ENCODE data around the gene CDC37. TPM values are rescaled to one million over a fixed set of nuclear protein-coding genes. Genes with fewer than 3 reads are reported as not detected.
"Not testable (repeated sequence)": the region's sequence is repeated elsewhere in the genome, so short reads cannot be mapped to it uniquely, and the experiment has no call there.

The CDC37 gene
- total RNA-seq, 1 experiment from 2014 or later, result 188 TPM

DNA sequence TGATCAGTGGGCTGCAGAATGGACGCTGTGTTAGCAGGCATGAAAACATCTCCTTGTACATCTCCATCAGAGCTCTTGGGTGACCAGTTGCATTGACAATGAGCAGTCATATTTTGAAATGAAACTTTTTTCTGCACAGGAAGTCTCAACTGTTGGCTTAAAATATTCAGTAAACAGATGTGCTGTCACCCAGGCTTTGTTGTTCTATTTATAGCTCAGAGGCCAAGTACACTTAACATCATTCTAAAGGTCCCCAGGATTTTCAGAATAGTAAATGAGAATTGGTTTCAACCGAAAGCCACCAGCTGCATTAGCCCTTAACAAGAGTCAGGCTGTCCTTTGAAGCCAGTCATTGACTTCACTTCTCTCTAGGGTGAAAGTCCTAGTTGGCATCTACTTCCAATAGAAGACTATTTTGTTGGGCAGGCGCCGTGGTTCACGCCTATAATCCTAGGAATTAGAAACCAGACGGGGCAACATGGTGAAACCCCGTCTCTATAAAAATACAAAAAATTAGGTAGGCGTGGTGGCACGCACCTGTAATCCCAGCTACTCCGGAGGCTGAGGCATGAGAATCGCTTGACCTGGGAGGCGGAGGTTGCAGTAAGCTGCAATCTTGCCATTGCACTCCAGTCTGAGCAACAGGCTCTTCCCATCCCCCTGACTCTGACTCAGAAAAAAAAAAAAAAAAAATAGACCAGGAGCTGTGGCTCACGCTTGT lies 9.1 kb upstream of the CDC37 start:
- H3K27me3 Mint-ChIP-seq (ENCODE audit: insufficient read depth, unreplicated experiment), result peaks cover 8% of the 10 kb centered on the region
- CTCF ChIA-PET, result interaction anchor here (0.6 to 6.4 kb wide), 7 partner anchors 9 to 150 kb away, joined by 3 to 74 read pairs (median 5); partner anchors contain the start of gene CDC37
- POLR2A ChIA-PET, result interaction anchor here (1.1 kb wide), 1 partner anchor 9 kb away, joined by 4 read pairs; the partner anchor contains the start of gene CDC37

DNA sequence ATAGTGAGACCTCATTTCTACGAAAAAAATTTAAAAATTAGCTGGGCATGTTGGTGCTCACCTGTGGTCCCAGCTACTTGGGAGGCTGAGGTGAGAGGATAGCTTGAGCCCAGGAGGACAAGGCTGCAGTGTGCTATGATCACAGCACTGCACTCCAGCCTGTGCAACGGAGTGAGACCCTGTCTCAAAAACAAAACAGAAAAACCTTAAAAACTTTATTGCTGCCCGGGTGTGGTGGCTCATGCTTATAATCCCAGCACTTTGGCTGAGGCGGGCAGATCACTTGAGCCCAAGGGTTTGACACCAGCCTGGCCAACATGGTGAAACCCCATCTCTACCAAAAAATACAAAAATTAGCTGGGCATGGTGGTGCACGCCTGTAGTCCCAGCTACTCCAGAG lies 7.9 kb upstream of the CDC37 start:
- H3K27me3 Mint-ChIP-seq (ENCODE audit: insufficient read depth, unreplicated experiment), result peaks cover 11% of the 10 kb centered on the region
- H3K27ac Mint-ChIP-seq (ENCODE audit: low read depth, unreplicated experiment); DNase-seq (ENCODE audit: unreplicated experiment); H3K36me3 Mint-ChIP-seq (ENCODE audit: insufficient read depth, unreplicated experiment); H3K9me3 Mint-ChIP-seq (ENCODE audit: unreplicated experiment); H3K4me3 Mint-ChIP-seq (ENCODE audit: unreplicated experiment); H3K4me1 Mint-ChIP-seq (ENCODE audit: insufficient read depth, unreplicated experiment); POLR2A ChIA-PET; BruUV-seq (replicated peaks); intact Hi-C loops (cut with micrococcal nuclease): not testable (repeated sequence)
- CTCF ChIA-PET, result interaction anchor here (0.6 to 1.4 kb wide), 7 partner anchors 10 to 166 kb away, joined by 3 to 5 read pairs (median 4); no protein-coding TSS in a partner anchor

More for the DNA sequence above, 9.1 kb upstream of the CDC37 start:
- intact Hi-C loops (cut with micrococcal nuclease), result no loop called here
- TF ChIP-seq, protein P1, sequence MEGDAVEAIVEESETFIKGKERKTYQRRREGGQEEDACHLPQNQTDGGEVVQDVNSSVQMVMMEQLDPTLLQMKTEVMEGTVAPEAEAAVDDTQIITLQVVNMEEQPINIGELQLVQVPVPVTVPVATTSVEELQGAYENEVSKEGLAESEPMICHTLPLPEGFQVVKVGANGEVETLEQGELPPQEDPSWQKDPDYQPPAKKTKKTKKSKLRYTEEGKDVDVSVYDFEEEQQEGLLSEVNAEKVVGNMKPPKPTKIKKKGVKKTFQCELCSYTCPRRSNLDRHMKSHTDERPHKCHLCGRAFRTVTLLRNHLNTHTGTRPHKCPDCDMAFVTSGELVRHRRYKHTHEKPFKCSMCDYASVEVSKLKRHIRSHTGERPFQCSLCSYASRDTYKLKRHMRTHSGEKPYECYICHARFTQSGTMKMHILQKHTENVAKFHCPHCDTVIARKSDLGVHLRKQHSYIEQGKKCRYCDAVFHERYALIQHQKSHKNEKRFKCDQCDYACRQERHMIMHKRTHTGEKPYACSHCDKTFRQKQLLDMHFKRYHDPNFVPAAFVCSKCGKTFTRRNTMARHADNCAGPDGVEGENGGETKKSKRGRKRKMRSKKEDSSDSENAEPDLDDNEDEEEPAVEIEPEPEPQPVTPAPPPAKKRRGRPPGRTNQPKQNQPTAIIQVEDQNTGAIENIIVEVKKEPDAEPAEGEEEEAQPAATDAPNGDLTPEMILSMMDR (IDR thresholded peaks at IDR 0.05; ENCODE audit: unreplicated experiment), result no peak
- no peaks in the 10 kb centered on the region for H3K9me3 Mint-ChIP-seq (ENCODE audit: unreplicated experiment)
- DNase-seq (ENCODE audit: unreplicated experiment), result no peak
- H3K4me3 Mint-ChIP-seq (ENCODE audit: unreplicated experiment), result no peak overlapping the region
- H3K36me3 Mint-ChIP-seq (ENCODE audit: insufficient read depth, unreplicated experiment), result no peaks in the 10 kb centered on the region
- peaks cover 7% of the 10 kb centered on the region for H3K4me1 Mint-ChIP-seq (ENCODE audit: insufficient read depth, unreplicated experiment)
- no TSS peak for BruUV-seq (replicated peaks)
- H3K27ac Mint-ChIP-seq (ENCODE audit: low read depth, unreplicated experiment), result no peak overlapping the region

DNA sequence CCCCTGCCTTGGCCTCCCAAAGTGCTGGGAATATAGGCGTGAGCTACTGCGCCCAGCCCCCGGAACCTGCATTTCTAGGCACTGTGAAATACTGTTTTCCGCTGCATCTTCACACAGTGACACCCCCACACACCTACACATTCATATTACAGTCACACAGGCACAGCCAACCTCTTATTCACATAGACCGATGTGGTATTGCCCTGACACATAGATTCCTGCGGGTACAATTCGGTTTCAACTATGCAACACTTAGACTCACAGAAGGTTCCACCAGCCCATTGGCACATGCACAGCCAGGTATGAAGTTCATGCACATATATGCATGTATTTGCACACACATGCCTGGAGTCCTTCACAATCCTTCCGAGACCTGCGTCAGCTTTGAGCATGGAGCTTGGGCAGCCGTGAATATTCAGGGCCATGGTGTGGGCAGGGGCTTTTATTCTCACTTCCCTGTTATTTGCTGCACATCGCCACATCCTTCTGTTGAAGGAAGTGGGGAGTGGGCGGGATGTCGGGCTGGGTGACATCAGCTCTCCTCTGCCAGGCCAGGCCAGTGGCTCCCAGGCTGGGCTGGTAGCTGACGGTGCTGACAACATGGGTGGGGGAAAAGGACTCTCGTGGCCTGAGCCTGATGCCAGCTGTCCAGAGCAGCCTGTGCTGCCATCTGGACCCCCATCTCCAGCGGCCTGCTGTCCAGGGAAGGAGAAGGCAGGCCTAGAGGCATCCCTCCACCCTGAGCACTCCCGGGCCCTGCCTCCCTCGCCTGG lies 5.4 kb upstream of the CDC37 start:
- Mint-ChIP-seq H3K4me1 (ENCODE audit: insufficient read depth, unreplicated experiment) (no peaks in the 10 kb centered on the region), H3K27me3 (ENCODE audit: insufficient read depth, unreplicated experiment) (peaks cover 11% of the 10 kb centered on the region), H3K4me3 (ENCODE audit: unreplicated experiment) (no peak overlapping the region), H3K36me3 (ENCODE audit: insufficient read depth, unreplicated experiment) (no peaks in the 10 kb centered on the region), H3K9me3 (ENCODE audit: unreplicated experiment) (no peaks in the 10 kb centered on the region), H3K27ac (ENCODE audit: low read depth, unreplicated experiment) (no peak overlapping the region)
- POLR2A ChIA-PET, result no interaction called here
- DNase-seq (ENCODE audit: unreplicated experiment), result no peak
- TF ChIP-seq, protein P1 (IDR thresholded peaks at IDR 0.05; ENCODE audit: unreplicated experiment), result no peak
- BruUV-seq (replicated peaks), result no TSS peak
- CTCF ChIA-PET, result interaction anchor here (0.7 to 2.1 kb wide), 7 partner anchors 7 to 204 kb away, joined by 3 to 9 read pairs (median 4); no protein-coding TSS in a partner anchor
- intact Hi-C loops (cut with micrococcal nuclease), result no loop called here

DNA sequence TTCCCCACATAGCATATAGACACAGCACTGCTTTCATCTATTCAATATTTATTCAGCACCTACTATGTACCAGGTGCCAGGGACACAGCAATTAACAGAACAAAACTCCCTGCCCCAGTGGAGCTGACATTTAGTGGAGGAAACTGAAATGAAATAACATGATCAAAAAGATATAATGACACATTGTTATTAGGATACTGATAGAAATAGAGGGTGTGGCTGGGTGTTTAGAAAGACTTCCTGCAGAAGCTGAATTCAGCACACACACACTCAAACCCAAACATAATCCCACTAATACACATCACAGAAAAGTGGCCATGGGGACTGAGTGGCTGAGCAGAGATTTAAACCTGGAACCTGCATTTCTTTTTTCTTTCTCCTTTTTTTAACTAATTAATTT lies 3.8 kb upstream of the CDC37 start:
- Mint-ChIP-seq H3K27ac (ENCODE audit: low read depth, unreplicated experiment) (no peak overlapping the region), H3K4me1 (ENCODE audit: insufficient read depth, unreplicated experiment) (no peaks in the 10 kb centered on the region), H3K36me3 (ENCODE audit: insufficient read depth, unreplicated experiment) (peaks cover 5% of the 10 kb centered on the region), H3K9me3 (ENCODE audit: unreplicated experiment) (no peaks in the 10 kb centered on the region), H3K27me3 (ENCODE audit: insufficient read depth, unreplicated experiment) (peaks cover 11% of the 10 kb centered on the region), H3K4me3 (ENCODE audit: unreplicated experiment) (no peak overlapping the region)
- ChIA-PET POLR2A (no interaction called here), CTCF (interaction anchor here (0.6 to 4.6 kb wide), 8 partner anchors 9 to 148 kb away, joined by 3 to 34 read pairs (median 3); no protein-coding TSS in a partner anchor)
- no TSS peak for BruUV-seq (replicated peaks)
- no peak for DNase-seq (ENCODE audit: unreplicated experiment)
- intact Hi-C loops (cut with micrococcal nuclease), result no loop called here
- TF ChIP-seq, protein P1 (IDR thresholded peaks at IDR 0.05; ENCODE audit: unreplicated experiment), result no peak

Measured in MCF 10A (cell line).